Left lung (tissue), 10 donors: ENCODE data around the gene TBCD. TPM values are rescaled to one million over a fixed set of nuclear protein-coding genes. Genes with fewer than 3 reads are reported as not detected.
A peak's percentile ranks its signal among the peaks of the same experiment; 100 is the strongest.
"Not testable (repeated sequence)": the region's sequence is repeated elsewhere in the genome, so short reads cannot be mapped to it uniquely, and the experiment has no call there.

Experiments
- ATAC-seq: fragments of 200-7000 bp; cut with Tn5 transposase; one replicate; pipeline ENCODE4 v1.9.1; 2020; ENCODE audit warnings: moderate library complexity
- DNase-seq, 4 donors: peaks; one replicate each; pipeline ENCODE4 v3.0.0-alpha.2; 2013 to 2020
- H3K27ac ChIP-seq, 2 donors: fragments of 200-600 bp; sonication (generic) in 1 of 2; one replicate each; pipeline versions ENCODE4 v1.5.0 to v1.8.0; 2020 to 2021
- H3K27me3 ChIP-seq, 2 donors: fragments of 200-600 bp; sonication (generic) in 1 of 2; one replicate each; pipeline versions ENCODE4 v1.5.0 to v1.8.0; 2020 to 2021
- H3K36me3 ChIP-seq, 2 donors: fragments of 200-600 bp; sonication (generic) in 1 of 2; one replicate each; pipeline versions ENCODE4 v1.5.0 to v1.8.0; 2020 to 2021
- H3K4me1 ChIP-seq, 2 donors: fragments of 200-600 bp; one replicate each; pipeline ENCODE4 v1.8.0; 2021
- H3K4me3 ChIP-seq, 2 donors: fragments of 200-600 bp; sonication (generic) in 1 of 2; one replicate each; pipeline versions ENCODE4 v1.5.0 to v1.8.0; 2020 to 2021; ENCODE audit warnings: mild to moderate bottlenecking in 1 of 2
- H3K9me3 ChIP-seq, 2 donors: fragments of 200-600 bp; sonication (generic) in 1 of 2; one replicate each; pipeline versions ENCODE4 v1.5.0 to v1.8.0; 2020 to 2021
- intact Hi-C, 2 donors: fragments of 100-400 bp; cut with DNase I; formaldehyde crosslinking; loops; one replicate each; pipeline versions ENCODE4 v1.11.2 to v1.14.2; 2022
- polyA plus RNA-seq, 6 donors: library from polyadenylated mRNA; unstranded; fragments of 120-200 nt; gene quantifications; one replicate each; pipeline ENCODE4 v1.2.1, GENCODE V29; 2013; ENCODE audit not compliant: insufficient read length in 6 of 6
- total RNA-seq, 2 donors: library from RNA; stranded (reverse); fragmentation: NEBNext Ultra II Directional; extraction: Animal tissue kit (Norgen Biotek cat#: 25700); gene quantifications; one replicate each; pipeline ENCODE4 v1.2.1, GENCODE V29; 2021
- TF ChIP-seq, protein P1 (sequence below), 2 donors: fragments of 200-600 bp; sonication (generic) in 1 of 2; IDR thresholded peaks; one replicate each; pipeline versions ENCODE4 v1.5.0 to v1.8.0; 2021; ENCODE audit warnings: antibody characterized with exemption in 2 of 2
- donor health status: DM: no; HTN: yes; CAD: no.
- donor health status: DM: no; HTN: no; CAD: no.

TBCD gene
- total and polyA plus RNA-seq, 8 donors = 87.2 to 133 (median 104) TPM

DNA sequence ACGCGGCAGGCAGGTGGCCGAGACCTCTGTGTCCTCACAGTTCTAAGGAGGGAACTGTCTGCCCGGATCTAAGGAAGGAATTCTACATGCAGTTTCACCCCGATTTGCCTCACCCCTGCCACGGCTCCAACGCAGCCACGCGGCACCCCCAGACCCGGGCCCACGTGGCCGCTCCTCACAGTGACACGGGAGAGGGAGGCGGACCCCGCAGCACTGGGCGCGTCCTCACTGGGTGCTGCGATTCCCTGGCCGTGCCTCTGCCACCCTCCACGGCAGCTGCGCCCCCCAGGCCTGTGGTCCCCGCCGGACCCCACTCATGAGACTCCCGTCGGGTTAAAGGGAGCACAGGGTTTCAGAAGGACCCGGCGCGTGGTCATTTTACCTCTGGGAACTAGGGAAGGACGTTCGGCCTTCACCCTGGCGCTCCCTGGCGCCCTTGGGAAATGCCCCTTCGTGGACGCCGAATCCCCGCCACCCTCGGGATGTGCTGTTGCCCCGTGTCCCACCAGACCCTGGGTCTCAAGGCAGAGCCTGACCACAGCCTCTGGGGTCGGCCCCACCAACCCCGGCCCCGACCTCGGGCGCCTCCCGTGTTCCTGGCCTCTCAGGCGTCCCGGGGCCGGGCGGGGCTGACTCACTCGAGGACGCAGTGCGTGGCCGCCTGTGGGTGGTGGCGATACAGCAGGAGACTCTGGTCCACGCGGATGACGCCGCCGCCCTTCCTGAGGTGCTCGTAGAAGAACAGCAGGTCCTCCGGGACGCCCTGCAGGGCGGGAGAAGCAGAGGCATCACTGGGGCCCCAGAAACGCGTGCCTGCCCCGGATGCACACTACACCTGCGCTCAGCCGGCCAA, 208.8 kb downstream of the TBCD start:
- Histone ChIP-seq H3K4me3 (no peak overlapping the region), H3K27ac (no peak overlapping the region), H3K36me3 (peaks cover 0 to 36% of the 10 kb centered on the region in 2 donors), H3K9me3 (peaks cover 0 to 5% of the 10 kb centered on the region in 2 donors), H3K27me3 (no peaks in the 10 kb centered on the region), H3K4me1 (peaks cover 4 to 11% of the 10 kb centered on the region in 2 donors)
- ATAC-seq = no peak
- TF ChIP-seq, protein P1, sequence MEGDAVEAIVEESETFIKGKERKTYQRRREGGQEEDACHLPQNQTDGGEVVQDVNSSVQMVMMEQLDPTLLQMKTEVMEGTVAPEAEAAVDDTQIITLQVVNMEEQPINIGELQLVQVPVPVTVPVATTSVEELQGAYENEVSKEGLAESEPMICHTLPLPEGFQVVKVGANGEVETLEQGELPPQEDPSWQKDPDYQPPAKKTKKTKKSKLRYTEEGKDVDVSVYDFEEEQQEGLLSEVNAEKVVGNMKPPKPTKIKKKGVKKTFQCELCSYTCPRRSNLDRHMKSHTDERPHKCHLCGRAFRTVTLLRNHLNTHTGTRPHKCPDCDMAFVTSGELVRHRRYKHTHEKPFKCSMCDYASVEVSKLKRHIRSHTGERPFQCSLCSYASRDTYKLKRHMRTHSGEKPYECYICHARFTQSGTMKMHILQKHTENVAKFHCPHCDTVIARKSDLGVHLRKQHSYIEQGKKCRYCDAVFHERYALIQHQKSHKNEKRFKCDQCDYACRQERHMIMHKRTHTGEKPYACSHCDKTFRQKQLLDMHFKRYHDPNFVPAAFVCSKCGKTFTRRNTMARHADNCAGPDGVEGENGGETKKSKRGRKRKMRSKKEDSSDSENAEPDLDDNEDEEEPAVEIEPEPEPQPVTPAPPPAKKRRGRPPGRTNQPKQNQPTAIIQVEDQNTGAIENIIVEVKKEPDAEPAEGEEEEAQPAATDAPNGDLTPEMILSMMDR (IDR thresholded peaks at IDR 0.05) = no peak
- peak in 2 of 4 donors; percentile 28 to 80 for DNase-seq
- intact Hi-C loops = loop anchor here in 1 of 2 donors (5.0 kb wide), 1 partner anchor 178 kb away; no protein-coding TSS in a partner anchor

DNA sequence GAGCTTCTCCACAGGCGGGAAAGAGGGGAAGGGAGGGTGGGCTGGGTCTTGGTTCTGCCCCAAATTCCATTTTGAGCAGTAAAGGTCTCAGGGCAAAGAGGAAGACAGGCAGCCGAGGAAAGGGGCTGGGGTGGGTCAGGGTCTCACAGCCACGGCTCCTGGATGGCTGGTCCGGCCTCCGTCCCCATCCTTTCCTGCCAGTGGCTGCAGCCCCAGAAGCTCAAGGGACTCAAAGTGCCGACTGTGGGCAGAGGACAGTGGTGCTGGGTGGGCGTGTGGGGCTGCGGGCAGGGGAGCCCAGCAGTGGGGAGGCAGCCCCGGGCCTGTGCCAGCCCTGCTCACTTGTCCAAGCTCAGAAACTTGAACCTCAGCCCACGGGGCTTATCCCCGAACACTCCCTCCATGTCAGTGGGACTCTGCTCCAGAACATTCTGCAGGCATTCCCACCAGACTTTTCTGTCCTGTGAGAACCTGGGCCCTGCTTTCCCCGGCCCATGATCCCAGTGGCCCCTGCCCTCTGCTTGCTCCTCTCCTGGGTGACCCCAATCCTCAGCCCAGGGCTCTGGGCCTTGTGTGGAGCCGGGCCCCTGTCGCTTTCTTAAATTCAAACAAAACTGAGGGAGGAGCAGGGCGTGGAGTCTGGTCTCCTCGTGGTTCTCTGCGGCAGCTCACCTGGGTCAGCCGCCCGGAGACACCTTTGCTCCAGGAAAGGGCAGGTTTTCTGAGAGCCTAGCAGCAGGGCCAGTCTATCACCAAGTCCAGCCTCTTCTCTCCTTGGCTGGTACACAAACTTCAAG, 209.7 kb downstream of the TBCD start:
- Histone ChIP-seq H3K4me1 (peaks cover 4 to 11% of the 10 kb centered on the region in 2 donors), H3K4me3 (no peak overlapping the region), H3K27me3 (no peaks in the 10 kb centered on the region), H3K36me3 (peaks cover 0 to 30% of the 10 kb centered on the region in 2 donors), H3K9me3 (no peaks in the 10 kb centered on the region), H3K27ac (no peak overlapping the region)
- intact Hi-C loops = loop anchor here in 1 of 2 donors (5.0 kb wide), 1 partner anchor 179 kb away; no protein-coding TSS in a partner anchor
- ATAC-seq = no peak
- DNase-seq = peak in 2 of 4 donors; percentile 26 to 61
- TF ChIP-seq, protein P1 (IDR thresholded peaks at IDR 0.05) = no peak

GRCh38 chr17:82962163-82962720, 210.4 kb downstream of the TBCD start:
- DNase-seq = peak in 1 of 4 donors; percentile 63
- H3K27ac ChIP-seq = no peak overlapping the region
- TF ChIP-seq, protein P1 (IDR thresholded peaks at IDR 0.05) = no peak

GRCh38 chr17:82963104-82963950, 211.5 kb downstream of the TBCD start:
- TF ChIP-seq, protein P1 (IDR thresholded peaks at IDR 0.05) = peak; percentile 64 to 76

More at GRCh38 chr17:82962163-82962720, 210.4 kb downstream of the TBCD start:
- ATAC-seq = no peak
- Histone ChIP-seq H3K36me3 (peaks cover 0 to 23% of the 10 kb centered on the region in 2 donors), H3K4me1 (peaks cover 4 to 11% of the 10 kb centered on the region in 2 donors), H3K4me3 (no peak overlapping the region), H3K9me3 (no peaks in the 10 kb centered on the region), H3K27me3 (no peaks in the 10 kb centered on the region)
- intact Hi-C loops = loop anchor here in 1 of 2 donors (5.0 kb wide), 1 partner anchor 180 kb away; no protein-coding TSS in a partner anchor

GRCh38 chr17:82964451-82964850, 212.6 kb downstream of the TBCD start:
- not testable (repeated sequence) for H3K9me3 ChIP-seq, H3K27ac ChIP-seq, H3K27me3 ChIP-seq, H3K4me3 ChIP-seq, ATAC-seq
- intact Hi-C loops = loop anchor here in 1 of 2 donors (5.0 kb wide), 1 partner anchor 182 kb away; no protein-coding TSS in a partner anchor
- H3K36me3 ChIP-seq = peaks cover 0 to 15% of the 10 kb centered on the region in 2 donors
- peak in 1 of 4 donors; percentile 28 for DNase-seq
- peaks cover 4 to 11% of the 10 kb centered on the region in 2 donors for H3K4me1 ChIP-seq

More at GRCh38 chr17:82963104-82963950, 211.5 kb downstream of the TBCD start:
- intact Hi-C loops = loop anchor here in 1 of 2 donors (5.0 kb wide), 1 partner anchor 181 kb away; no protein-coding TSS in a partner anchor
- no peaks in the 10 kb centered on the region for H3K27me3 ChIP-seq
- DNase-seq (peak; percentile 72 to 93 (median 87)), ATAC-seq (peak; percentile 97)
- peak overlapping the region in 1 of 2 donors; percentile 50 for H3K27ac ChIP-seq
- H3K9me3 ChIP-seq = no peaks in the 10 kb centered on the region
- H3K36me3 ChIP-seq = peaks cover 0 to 20% of the 10 kb centered on the region in 2 donors
- H3K4me1 ChIP-seq = peaks cover 4 to 11% of the 10 kb centered on the region in 2 donors
- peak overlapping the region in 1 of 2 donors; percentile 9 for H3K4me3 ChIP-seq
